Mesenchymal stem cell (in vitro differentiated cells and primary cell): ENCODE data around the gene NT5DC1.

ENCODE experiments used
- DNase-seq: peaks from one replicate; pipeline ENCODE4 v3.0.0-alpha.2; 2013
- H2AFZ ChIP-seq: one replicate; pipeline ENCODE4 v1.6.1; 2013; ENCODE audit warnings: low read depth, mild to moderate bottlenecking, control low read depth, inconsistent platforms, low read length, moderate library complexity
- H2AK5ac ChIP-seq: 2 replicates; pipeline ENCODE4 v1.6.1; 2013; ENCODE audit warnings: low read length, moderate library complexity, mild to moderate bottlenecking, inconsistent platforms; ENCODE audit not compliant: severe bottlenecking
- H2BK120ac ChIP-seq: one replicate; pipeline ENCODE4 v1.6.1; 2013; ENCODE audit warnings: low read depth, mild to moderate bottlenecking, inconsistent platforms, low read length, moderate library complexity
- H2BK12ac ChIP-seq, 2 experiments: one replicate each; pipeline ENCODE4 v1.6.1; 2013; ENCODE audit warnings: inconsistent platforms in 2 of 2, low read length in 2 of 2, mild to moderate bottlenecking in 2 of 2, moderate library complexity in 2 of 2, control low read depth in 1 of 2
- H2BK15ac ChIP-seq: one replicate; pipeline ENCODE4 v1.6.1; 2013; ENCODE audit warnings: mild to moderate bottlenecking, low read depth, inconsistent platforms; ENCODE audit not compliant: poor library complexity, severe bottlenecking
- H2BK5ac ChIP-seq: 2 replicates; pipeline ENCODE4 v1.6.1; 2013; ENCODE audit warnings: low read depth, mild to moderate bottlenecking, low read length, control low read depth, inconsistent platforms; ENCODE audit not compliant: poor library complexity, severe bottlenecking
- H3K14ac ChIP-seq, 2 experiments: one replicate each; pipeline ENCODE4 v1.6.1; 2013; ENCODE audit warnings: inconsistent platforms in 2 of 2, low read length in 2 of 2, control low read depth in 1 of 2, mild to moderate bottlenecking in 1 of 2, moderate library complexity in 1 of 2
- H3K18ac ChIP-seq, 2 experiments: one replicate each; pipeline ENCODE4 v1.6.1; 2013; ENCODE audit warnings: inconsistent platforms in 2 of 2, low read length in 2 of 2, control low read depth in 1 of 2, low read depth in 1 of 2, mild to moderate bottlenecking in 1 of 2
- H3K23ac ChIP-seq, 2 experiments: one replicate each; pipeline ENCODE4 v1.6.1; 2013; ENCODE audit warnings: inconsistent platforms in 2 of 2, low read length in 2 of 2, mild to moderate bottlenecking in 2 of 2, moderate library complexity in 2 of 2, control low read depth in 1 of 2
- H3K27ac ChIP-seq: 2 replicates; pipeline ENCODE4 v1.5.1; 2013; ENCODE audit warnings: mild to moderate bottlenecking, moderate library complexity, low read length, control low read depth, inconsistent platforms; ENCODE audit not compliant: poor library complexity, severe bottlenecking
- H3K27me3 ChIP-seq, 2 experiments: 2 replicates each; pipeline versions ENCODE4 v1.6.1 to v1.7.0; 2013; ENCODE audit warnings: low read length in 2 of 2, mild to moderate bottlenecking in 2 of 2, moderate library complexity in 2 of 2, control low read depth in 1 of 2, inconsistent platforms in 1 of 2; ENCODE audit not compliant: control insufficient read depth in 1 of 2, insufficient read depth in 1 of 2
- H3K36me3 ChIP-seq, 2 experiments: 2 replicates each; pipeline versions ENCODE4 v1.6.1 to v1.7.0; 2013; ENCODE audit warnings: low read length in 2 of 2, control low read depth in 1 of 2, inconsistent platforms in 1 of 2, low read depth in 1 of 2, mild to moderate bottlenecking in 1 of 2; ENCODE audit not compliant: insufficient read depth in 2 of 2, control insufficient read depth in 1 of 2
- H3K4ac ChIP-seq, 2 experiments: one replicate each; pipeline ENCODE4 v1.6.1; 2013; ENCODE audit warnings: inconsistent platforms in 2 of 2, low read length in 2 of 2, mild to moderate bottlenecking in 2 of 2, moderate library complexity in 2 of 2, control low read depth in 1 of 2, low read depth in 1 of 2
- H3K4me1 ChIP-seq: 2 replicates; pipeline ENCODE4 v1.6.1; 2013; ENCODE audit warnings: low read depth, low read length, control low read depth; ENCODE audit not compliant: control insufficient read depth, insufficient read depth
- H3K4me2 ChIP-seq: 2 replicates; pipeline ENCODE4 v1.6.1; 2013; ENCODE audit warnings: low read length, mild to moderate bottlenecking, inconsistent platforms; ENCODE audit not compliant: poor library complexity, severe bottlenecking
- H3K4me3 ChIP-seq, 2 experiments: 2 replicates each; pipeline versions ENCODE4 v1.5.1 to v1.7.0; 2013; ENCODE audit warnings: low read length in 2 of 2, mild to moderate bottlenecking in 2 of 2, control low read depth in 1 of 2, low read depth in 1 of 2; ENCODE audit not compliant: insufficient read depth in 1 of 2
- H3K79me1 ChIP-seq: replicated peaks from 2 replicates; pipeline ENCODE4 v1.6.1; 2013; ENCODE audit warnings: mild to moderate bottlenecking, control low read depth, low read length, inconsistent platforms; ENCODE audit not compliant: poor library complexity, severe bottlenecking
- H3K9ac ChIP-seq: 2 replicates; pipeline ENCODE4 v1.7.0; 2013; ENCODE audit warnings: mild to moderate bottlenecking, low read length, moderate library complexity
- H3K9me3 ChIP-seq: 2 replicates; pipeline ENCODE4 v1.7.0; 2013; ENCODE audit warnings: mild to moderate bottlenecking, low read length; ENCODE audit not compliant: control insufficient read depth
- H4K8ac ChIP-seq: one replicate; pipeline ENCODE4 v1.6.1; 2013; ENCODE audit warnings: inconsistent platforms, mild to moderate bottlenecking, low read length, moderate library complexity
- H4K91ac ChIP-seq: one replicate; pipeline ENCODE4 v1.6.1; 2013; ENCODE audit warnings: mild to moderate bottlenecking, low read length, inconsistent platforms
- WGBS: methylation state at CpG from one replicate; pipeline ENCODE4 v1.1.7; 2013; ENCODE audit warnings: mixed read lengths; 5-methylcytosine and 5-hydroxymethylcytosine counted together

Gene NT5DC1

DNA sequence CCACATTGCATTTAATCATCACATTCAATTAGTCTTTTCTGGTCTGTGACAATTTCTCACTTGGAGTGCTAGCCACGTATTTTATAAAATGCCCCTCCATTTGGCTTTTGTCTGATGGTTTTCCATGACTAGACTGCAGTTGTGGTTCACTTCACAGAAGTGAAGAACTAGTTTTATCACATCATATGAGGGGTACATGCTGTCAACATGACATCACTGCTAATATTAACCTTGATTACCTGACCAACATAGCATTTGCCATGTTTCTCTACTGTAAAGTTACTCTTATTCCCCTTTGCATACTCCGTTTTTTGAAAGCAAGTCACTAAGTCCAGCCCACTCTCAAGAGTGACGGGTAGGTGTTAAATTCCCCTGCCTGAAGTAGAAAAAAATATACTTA, 73.3 kb downstream of the NT5DC1 start:
- no peak overlapping the region for H2BK5ac ChIP-seq
- H2BK12ac ChIP-seq = no peak overlapping the region
- H3K27ac ChIP-seq = no peak overlapping the region
- no peaks in the 10 kb centered on the region for H3K4me1 ChIP-seq
- H2BK15ac ChIP-seq = no peak overlapping the region
- no peak overlapping the region for H4K91ac ChIP-seq
- no peak for DNase-seq
- no peak overlapping the region for H3K4me2 ChIP-seq
- peaks cover 22% of the 10 kb centered on the region for H3K9me3 ChIP-seq
- no peak overlapping the region for H2AK5ac ChIP-seq
- H3K23ac ChIP-seq = no peak overlapping the region
- no peaks in the 10 kb centered on the region for H3K27me3 ChIP-seq
- no peak overlapping the region for H3K18ac ChIP-seq
- no peak overlapping the region for H4K8ac ChIP-seq
- WGBS = 100% methylated on average over 1 of the region's 3 CpGs
- no peak overlapping the region for H2AFZ ChIP-seq
- H3K14ac ChIP-seq = no peak overlapping the region
- no peak overlapping the region for H3K4me3 ChIP-seq
- H3K36me3 ChIP-seq = no peaks in the 10 kb centered on the region
- no peak overlapping the region for H2BK120ac ChIP-seq
- H3K9ac ChIP-seq = no peak overlapping the region
- no peak overlapping the region for H3K4ac ChIP-seq
- peaks cover 18% of the 10 kb centered on the region for H3K79me1 ChIP-seq

DNA sequence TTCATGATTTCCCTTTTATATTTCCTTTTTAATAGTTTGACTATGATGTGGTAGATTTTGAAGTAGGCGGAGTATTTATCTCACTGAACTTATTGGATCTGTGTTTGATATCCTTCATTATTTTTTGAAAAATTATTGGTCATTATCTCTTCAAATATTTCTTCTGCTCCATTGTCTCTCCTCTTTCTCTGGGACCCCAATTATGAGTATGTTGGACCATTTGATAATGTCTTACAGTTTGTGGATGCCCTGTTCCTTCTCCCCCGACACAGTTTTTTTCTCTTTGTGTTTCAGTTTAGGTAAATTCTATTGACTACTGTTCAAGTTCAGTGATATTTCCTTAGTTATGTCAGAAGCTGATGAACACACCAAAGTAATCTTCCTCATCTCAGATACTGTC, 74.7 kb downstream of the NT5DC1 start:
- Histone ChIP-seq H4K91ac (no peak overlapping the region), H2BK12ac (no peak overlapping the region), H2BK120ac (no peak overlapping the region), H3K36me3 (no peaks in the 10 kb centered on the region), H3K9me3 (peaks cover 22% of the 10 kb centered on the region), H3K27me3 (no peaks in the 10 kb centered on the region), H3K9ac (no peak overlapping the region), H3K4me1 (no peaks in the 10 kb centered on the region), H3K79me1 (peaks cover 18% of the 10 kb centered on the region), H2BK5ac (no peak overlapping the region), H3K4me3 (no peak overlapping the region), H3K27ac (no peak overlapping the region), H3K14ac (no peak overlapping the region), H2AK5ac (no peak overlapping the region), H2AFZ (no peak overlapping the region), H3K23ac (no peak overlapping the region), H4K8ac (no peak overlapping the region), H2BK15ac (no peak overlapping the region), H3K4ac (no peak overlapping the region), H3K4me2 (no peak overlapping the region), H3K18ac (no peak overlapping the region)
- WGBS = no CpG with 5 or more reads among the region's 2 CpGs
- DNase-seq = no peak

DNA sequence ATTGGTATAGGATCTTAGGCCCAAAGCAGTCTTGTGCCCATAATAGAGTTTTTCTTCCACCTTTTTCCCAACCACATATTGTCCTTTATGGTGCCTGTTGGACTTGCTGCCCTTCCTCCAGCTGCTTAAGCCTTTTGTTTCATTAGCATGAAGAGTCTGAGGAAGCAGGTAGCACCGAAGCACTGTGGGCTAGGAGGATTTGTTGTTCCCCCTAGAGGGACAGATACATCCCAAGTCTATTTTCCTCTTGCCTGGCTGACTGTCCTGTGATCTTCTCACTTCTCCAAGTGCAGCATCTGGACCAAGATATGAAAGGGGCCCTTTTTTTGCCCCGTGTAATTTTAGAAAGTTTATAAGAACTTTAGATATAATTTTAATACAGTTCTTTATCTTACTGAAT, 75.9 kb downstream of the NT5DC1 start:
- no peak overlapping the region for H2AFZ ChIP-seq
- no peak overlapping the region for H3K9ac ChIP-seq
- H4K8ac ChIP-seq = no peak overlapping the region
- no peak overlapping the region for H3K18ac ChIP-seq
- 91% methylated on average over 1 of the region's 2 CpGs for WGBS
- no peak overlapping the region for H2AK5ac ChIP-seq
- peaks cover 14% of the 10 kb centered on the region for H3K79me1 ChIP-seq
- H3K27me3 ChIP-seq = no peaks in the 10 kb centered on the region
- H4K91ac ChIP-seq = peak overlapping the region; percentile 30
- no peak overlapping the region for H3K23ac ChIP-seq
- no peaks in the 10 kb centered on the region for H3K4me1 ChIP-seq
- no peak overlapping the region for H3K4me3 ChIP-seq
- no peak overlapping the region for H2BK15ac ChIP-seq
- H2BK5ac ChIP-seq = no peak overlapping the region
- no peak for DNase-seq
- H2BK120ac ChIP-seq = no peak overlapping the region
- H3K4ac ChIP-seq = no peak overlapping the region
- no peak overlapping the region for H3K14ac ChIP-seq
- no peaks in the 10 kb centered on the region for H3K36me3 ChIP-seq
- H2BK12ac ChIP-seq = no peak overlapping the region
- H3K9me3 ChIP-seq = peaks cover 22% of the 10 kb centered on the region
- H3K27ac ChIP-seq = no peak overlapping the region
- H3K4me2 ChIP-seq = no peak overlapping the region

DNA sequence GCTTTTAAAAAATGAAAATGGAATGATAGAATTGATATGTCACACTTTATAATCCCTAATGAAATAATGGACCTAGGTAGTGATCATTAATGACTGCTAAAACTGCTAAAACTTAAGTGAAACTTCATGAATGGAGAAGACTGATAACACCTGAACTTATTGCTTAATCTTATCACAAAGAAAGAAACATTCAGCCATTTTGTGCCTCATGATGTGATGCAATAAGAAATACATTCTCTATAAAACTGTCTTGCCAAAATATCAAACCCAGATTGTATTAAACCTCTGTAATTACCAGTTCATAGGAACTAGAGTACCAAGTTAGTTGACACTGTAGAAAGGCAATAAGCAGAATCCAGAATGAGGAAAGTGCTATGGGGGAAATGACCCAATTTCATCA, 79.7 kb downstream of the NT5DC1 start:
- Histone ChIP-seq H2BK120ac (no peak overlapping the region), H2BK5ac (no peak overlapping the region), H3K9me3 (peaks cover 10% of the 10 kb centered on the region)

More for the DNA sequence above, 79.7 kb downstream of the NT5DC1 start:
- Histone ChIP-seq H3K23ac (no peak overlapping the region), H2AFZ (no peak overlapping the region), H3K27ac (no peak overlapping the region), H2BK12ac (no peak overlapping the region), H4K8ac (no peak overlapping the region), H3K27me3 (no peaks in the 10 kb centered on the region), H4K91ac (no peak overlapping the region), H3K79me1 (peaks cover 11% of the 10 kb centered on the region), H3K4me2 (no peak overlapping the region), H2AK5ac (no peak overlapping the region), H2BK15ac (no peak overlapping the region), H3K36me3 (no peaks in the 10 kb centered on the region), H3K14ac (no peak overlapping the region), H3K4me3 (no peak overlapping the region), H3K9ac (no peak overlapping the region), H3K4me1 (no peaks in the 10 kb centered on the region), H3K4ac (no peak overlapping the region), H3K18ac (no peak overlapping the region)
- DNase-seq = no peak
